ENCODE data around the gene GLO1.
"Not testable (repeated sequence)": the region's sequence is repeated elsewhere in the genome, so short reads cannot be mapped to it uniquely, and the experiment has no call there.

The GLO1 gene

GRCh38 chr6:38703949-38704590, 1.1 kb upstream of the GLO1 start:
- DNase-seq: no peak

- no peak for DNase-seq
These were observed 1.4 kb downstream of the GLO1 start for GRCh38 chr6:38701551-38701950.

GRCh38 chr6:38699702-38700101, 3.2 kb downstream of the GLO1 start:
- DNase-seq: not testable (repeated sequence)

- DNase-seq: no peak
These were observed 5.1 kb downstream of the GLO1 start for GRCh38 chr6:38697846-38698245.

- no peak for DNase-seq
These were observed 6.6 kb downstream of the GLO1 start for GRCh38 chr6:38696345-38696744.

- no peak for DNase-seq
These were observed 7.0 kb downstream of the GLO1 start for GRCh38 chr6:38695933-38696332.

DNA sequence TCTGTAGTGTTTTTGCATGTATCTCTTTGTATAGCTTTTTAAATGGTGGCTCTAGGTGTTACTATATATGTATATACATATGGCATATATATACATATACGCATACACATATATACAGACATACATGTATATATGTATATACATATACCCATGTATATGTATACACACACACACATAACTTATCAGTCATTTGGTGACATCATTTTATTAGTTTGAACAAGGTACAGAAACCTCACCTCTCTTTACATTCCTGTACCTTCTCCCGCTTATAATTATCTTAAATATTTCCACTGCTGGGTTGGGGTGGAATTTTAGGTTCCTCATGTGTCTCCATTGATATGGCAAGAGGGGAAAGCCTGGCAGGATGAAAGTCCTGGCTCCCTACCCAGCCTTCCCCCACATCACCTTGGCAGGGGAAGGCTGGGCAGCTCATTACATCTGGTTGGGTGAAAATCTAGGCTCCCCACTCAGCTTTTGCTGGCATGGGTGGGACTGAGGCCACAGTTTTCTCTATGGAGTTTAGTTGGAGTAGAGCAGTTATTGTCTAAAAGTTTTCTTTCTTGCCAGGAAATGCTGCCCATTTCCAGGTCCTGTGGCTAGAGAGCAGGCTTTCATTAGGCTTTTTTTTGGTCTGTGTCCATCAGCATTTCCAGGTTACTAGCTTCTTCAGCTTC, 7.6 kb downstream of the GLO1 start:
- no peak for DNase-seq

- DNase-seq: no peak
These were observed 14.3 kb downstream of the GLO1 start for GRCh38 chr6:38688579-38689087.

DNA sequence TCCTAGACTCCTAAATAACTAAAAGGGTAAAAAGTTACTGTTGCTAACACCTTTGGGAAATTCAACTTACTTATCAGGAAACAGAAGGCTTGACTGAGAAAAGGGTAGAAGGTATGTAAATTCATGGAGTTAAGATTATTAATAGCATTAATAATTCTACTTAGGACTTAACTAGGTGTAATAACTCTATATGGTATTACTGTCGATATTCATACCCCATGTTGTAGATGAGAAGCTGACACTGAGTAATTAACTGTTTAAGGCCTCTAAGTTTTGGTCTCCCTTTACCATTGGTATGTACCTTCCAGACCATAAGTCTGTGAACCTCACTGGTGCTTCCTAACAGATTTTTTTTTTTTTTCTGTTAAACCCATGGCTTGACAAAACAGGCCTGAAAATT, 15.4 kb downstream of the GLO1 start:
- DNase-seq: no peak

GRCh38 chr6:38687043-38687353, 15.9 kb downstream of the GLO1 start:
- DNase-seq: no peak

DNA sequence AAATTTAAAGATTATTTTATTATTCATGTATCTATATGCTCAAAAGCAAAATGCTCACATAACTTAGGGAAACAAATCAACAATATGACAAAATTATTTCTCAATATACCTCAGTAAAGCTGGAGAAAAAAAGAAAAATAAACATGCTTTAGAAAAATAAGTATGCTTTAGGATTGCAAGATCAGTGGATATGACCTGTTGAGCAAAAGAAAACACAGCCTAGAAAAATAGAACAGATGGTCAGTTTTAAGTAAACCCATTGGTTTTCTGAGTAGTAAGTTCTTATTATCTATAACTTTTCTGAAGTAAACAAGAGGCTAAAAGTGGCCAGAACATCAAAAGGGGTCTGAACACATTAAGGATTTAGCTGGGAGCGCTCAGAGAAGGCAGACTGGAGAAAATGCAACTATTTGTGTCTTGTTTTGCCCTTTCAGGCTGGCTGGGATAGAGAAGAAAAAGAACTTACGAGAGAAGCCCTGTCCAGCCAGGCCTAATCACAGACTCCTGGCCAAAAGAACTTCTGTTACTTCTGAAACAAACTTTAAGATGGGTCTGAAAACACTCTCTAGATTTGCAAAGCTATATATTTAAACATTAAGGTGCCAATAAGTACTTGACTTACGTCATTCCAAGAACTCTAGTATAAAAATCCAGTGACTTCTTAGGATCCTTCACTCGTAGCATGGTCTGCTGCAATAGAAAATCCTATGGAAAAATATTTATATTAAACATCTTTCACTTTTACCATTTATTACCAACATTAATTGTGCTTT, 16.5 kb downstream of the GLO1 start:
- no peak for DNase-seq

DNA sequence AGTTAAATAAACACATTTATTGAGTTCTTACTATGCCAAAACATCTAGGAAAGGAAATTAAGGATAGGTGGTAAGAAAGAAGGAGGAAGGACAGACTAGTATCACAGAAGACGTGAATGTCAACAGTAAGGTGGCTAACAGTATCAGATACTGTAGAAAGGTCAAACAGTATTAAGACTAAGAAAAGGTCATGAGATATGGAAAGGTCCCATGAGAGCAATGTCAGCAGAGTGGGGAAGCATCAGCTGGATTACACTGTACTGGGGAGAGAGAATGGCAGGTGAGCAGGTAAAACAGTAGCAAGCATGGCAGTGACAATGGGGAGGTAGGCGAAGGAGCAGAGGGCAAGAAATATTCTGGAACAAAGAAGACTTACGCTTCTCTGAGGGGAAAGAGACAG, 18.0 kb downstream of the GLO1 start:
- no peak for DNase-seq

DNA sequence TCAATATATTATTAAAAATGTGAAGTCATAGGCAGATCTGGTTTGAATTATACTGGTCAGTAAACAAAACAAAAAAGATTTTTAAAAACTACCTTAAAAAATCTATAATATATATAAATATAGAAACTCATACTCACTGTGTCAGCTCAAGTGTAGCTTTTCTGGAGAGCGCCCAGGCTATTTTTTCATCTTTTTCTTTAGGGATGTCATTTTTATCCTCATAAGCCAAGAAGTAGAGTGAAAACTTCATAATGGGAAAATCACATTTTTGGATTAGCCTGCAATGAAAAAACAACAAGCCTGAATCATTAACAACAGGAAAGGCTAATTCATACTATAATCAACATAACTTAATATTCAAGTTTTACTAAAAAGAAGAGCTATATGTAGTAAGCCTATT, 18.7 kb downstream of the GLO1 start:
- no peak for DNase-seq

GRCh38 chr6:38681850-38682249, 21.1 kb downstream of the GLO1 start:
- no peak for DNase-seq

DNA sequence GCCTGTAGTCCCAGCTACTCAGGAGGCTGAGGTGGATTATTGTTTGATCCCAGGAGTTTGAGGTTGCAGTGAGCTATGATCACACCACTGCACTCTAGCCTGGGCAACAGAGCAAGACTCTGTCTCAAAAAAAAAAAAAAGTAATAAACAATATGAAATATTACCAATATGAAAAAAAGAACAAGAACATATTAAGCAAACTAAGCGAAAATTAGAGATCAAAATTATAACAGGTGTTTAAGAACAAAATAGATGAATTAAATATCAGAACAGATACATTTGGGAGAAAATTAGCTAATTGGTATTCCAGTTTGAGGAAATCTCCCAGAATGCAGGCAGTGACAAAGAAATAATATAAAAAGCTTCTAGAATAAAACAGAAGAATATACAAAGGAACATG, 23.3 kb downstream of the GLO1 start:
- DNase-seq: no peak

- no peak for DNase-seq
These were observed 24.7 kb downstream of the GLO1 start for GRCh38 chr6:38678178-38678760.

GRCh38 chr6:38676974-38677544, 25.9 kb downstream of the GLO1 start:
- DNase-seq: no peak

DNA sequence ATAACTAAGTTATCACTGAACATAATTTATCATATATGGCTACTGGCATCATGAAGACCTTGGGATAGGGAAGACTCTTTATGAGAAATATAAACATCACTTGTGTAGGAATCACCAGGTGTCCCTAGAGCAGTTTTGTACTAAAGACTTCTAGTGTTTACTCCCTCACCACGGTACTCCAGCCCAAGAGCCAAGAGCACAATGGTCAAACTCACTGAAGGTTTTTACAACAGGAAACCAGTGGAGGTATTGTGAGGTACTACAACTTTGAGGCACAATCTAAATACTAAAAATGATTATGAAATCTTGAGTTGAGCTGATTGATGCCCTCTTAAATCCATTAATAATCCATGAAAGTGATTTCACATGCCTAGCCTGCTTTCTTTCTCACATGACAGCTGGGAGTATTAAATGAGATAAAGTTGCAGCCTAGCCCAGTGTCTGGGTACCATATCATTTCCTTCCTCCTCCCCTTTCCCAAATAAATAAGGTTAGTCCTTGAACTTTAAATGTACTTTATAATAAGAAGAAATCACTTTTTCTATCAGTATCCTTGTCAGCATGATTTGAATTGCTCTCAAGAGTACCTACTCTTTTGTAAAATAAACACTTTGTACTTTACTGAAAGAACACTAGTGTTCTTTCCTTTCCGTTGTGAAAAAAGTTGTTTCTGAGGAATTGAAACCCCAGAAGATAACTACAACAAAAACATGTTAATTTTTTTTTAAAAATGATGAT, 26.5 kb downstream of the GLO1 start:
- DNase-seq: no peak

- DNase-seq: no peak
These were observed 29.4 kb downstream of the GLO1 start for GRCh38 chr6:38673397-38674165.

GRCh38 chr6:38671885-38672467, 31.0 kb downstream of the GLO1 start:
- DNase-seq: no peak

GRCh38 chr6:38658418-38659167, 44.4 kb downstream of the GLO1 start:
- no peak for DNase-seq

Measured in NK-92 treated with Interleukin-12 subunit alpha and Interleukin-12 subunit beta, amount 100 ng/mL, for 24 hours (cell line).